Keratinocyte (primary cell): ENCODE results near the gene ITGB8.

Source experiments
- CTCF ChIP-seq, 3 experiments: IDR thresholded peaks in 1 of 3; conservative IDR thresholded peaks in 1 of 3; optimal IDR thresholded peaks in 1 of 3; 2 replicates in 2 of 3; 3 replicates in 1 of 3; pipeline versions ENCODE3 to v1.5.1; 2011; ENCODE audit warnings: low read length in 3 of 3, mild to moderate bottlenecking in 3 of 3, moderate library complexity in 2 of 3, control low read depth in 1 of 3, inconsistent platforms in 1 of 3; ENCODE audit not compliant: insufficient read depth in 2 of 3; ENCODE audit errors: extremely low read depth in 1 of 3
- EZH2 ChIP-seq: IDR thresholded peaks from one replicate; pipeline ENCODE4 v1.6.1; 2012; ENCODE audit warnings: inconsistent platforms, mild to moderate bottlenecking, low read length, moderate library complexity

- TF ChIP-seq CTCF (optimal IDR thresholded peaks at IDR 0.05 in 1 of 3, IDR thresholded peaks at IDR 0.05 in 1 of 3, conservative IDR thresholded peaks at IDR 0.05 in 1 of 3; ENCODE audit: extremely low read depth in 1 of 3, insufficient read depth in 2 of 3, low read length in 3 of 3) (no peak), EZH2 (no peak)
Observed at GRCh38 chr7:20395104-20395503, 64.4 kb downstream of the ITGB8 start.
